GM13977 (cell line): ENCODE results near the gene UBE2O.

Source experiments
- DNase-seq: peaks from one replicate; pipeline ENCODE4 v3.0.0; 2012; ENCODE audit warnings: low spot score
- CTCF ChIP-seq: IDR thresholded peaks from 2 replicates; pipeline ENCODE4 v1.5.1; 2012; ENCODE audit warnings: mild to moderate bottlenecking, control low read depth; ENCODE audit not compliant: insufficient read depth; ENCODE audit errors: extremely low read depth, missing control alignments
- in situ Hi-C: fragments of 300-500 bp; cut with MboI; formaldehyde crosslinking; loops from one replicate; pipeline ENCODE4 v1.12.0; 2022; ENCODE audit warnings: low sequenced_read_pairs, low pct_unique_long_range_greater_than_20kb, mixed read lengths, inconsistent platforms; ENCODE audit not compliant: unreplicated experiment

Gene UBE2O

GRCh38 chr17:76410328-76410965 lies 42.5 kb downstream of the UBE2O start:
- DNase-seq = no peak
- TF ChIP-seq CTCF = no peak
- in situ Hi-C loops = no loop called here

- peak; percentile 78 for DNase-seq
- in situ Hi-C loops = loop anchor here (10.0 kb wide), 1 partner anchor 103 kb away; the partner anchor contains the start of gene QRICH2
- TF ChIP-seq CTCF = peak; percentile 87
These were observed 44.7 kb downstream of the UBE2O start for GRCh38 chr17:76408037-76408849.

GRCh38 chr17:76407509-76407908 lies 45.4 kb downstream of the UBE2O start:
- in situ Hi-C loops = loop anchor here (10.0 kb wide), 1 partner anchor 103 kb away; the partner anchor contains the start of gene QRICH2
- TF ChIP-seq CTCF = no peak
- no peak for DNase-seq

GRCh38 chr17:76405967-76406647 lies 46.8 kb downstream of the UBE2O start:
- no peak for DNase-seq
- in situ Hi-C loops = loop anchor here (10.0 kb wide), 1 partner anchor 101 kb away; the partner anchor contains the start of gene QRICH2
- TF ChIP-seq CTCF = no peak

- no peak for TF ChIP-seq CTCF
- no peak for DNase-seq
- in situ Hi-C loops = loop anchor here (10.0 kb wide), 1 partner anchor 101 kb away; the partner anchor contains the start of gene QRICH2
These were observed 47.4 kb downstream of the UBE2O start for GRCh38 chr17:76405607-76405966.

GRCh38 chr17:76404976-76405563 lies 47.9 kb downstream of the UBE2O start:
- in situ Hi-C loops = loop anchor here (10.0 kb wide), 1 partner anchor 100 kb away; the partner anchor contains the start of gene QRICH2
- DNase-seq = no peak
- no peak for TF ChIP-seq CTCF
